AG04450 (cell line): ENCODE measurements around the gene HBQ1. TPM values are rescaled to one million over a fixed set of nuclear protein-coding genes. Genes with fewer than 3 reads are reported as not detected.

Experiments used
- CTCF ChIA-PET: fragments of 300-600, 350-600 bp; formaldehyde crosslinking; extraction: SDS; loops from one replicate; lab custom pipeline; 2022; ENCODE audit warnings: antibody characterized with exemption, inconsistent platforms; lab: Charles Lee
- POLR2A ChIA-PET: fragments of 350-600 bp; formaldehyde crosslinking; extraction: SDS; loops from one replicate; lab custom pipeline; 2021; ENCODE audit warnings: antibody characterized with exemption, inconsistent platforms; lab: Yijun Ruan, JAX
- DNase-seq: peaks from one replicate; pipeline ENCODE4 v3.0.0-alpha.2; 2011; ENCODE audit warnings: low read depth, low spot score
- H3K27ac ChIP-seq: one replicate; pipeline ENCODE4 v1.5.1; 2012; ENCODE audit warnings: low read depth, low read length, control low read depth
- H3K27me3 ChIP-seq: one replicate; pipeline ENCODE4 v1.6.0; 2012; ENCODE audit warnings: low read length; ENCODE audit not compliant: control insufficient read depth, insufficient read depth
- H3K4me3 ChIP-seq: 2 replicates; pipeline ENCODE4 v1.5.1; 2011; ENCODE audit warnings: mild to moderate bottlenecking, low read depth, low read length, control low read depth
- H3K9me3 ChIP-seq: 2 replicates; pipeline ENCODE4 v1.5.1; 2012; ENCODE audit warnings: low read length; ENCODE audit not compliant: control insufficient read depth, insufficient read depth
- CTCF ChIP-seq: IDR thresholded peaks from 2 replicates; pipeline ENCODE4 v1.5.1; 2011; ENCODE audit warnings: low read depth, low read length, control low read depth, inconsistent platforms
- polyA plus RNA-seq: library from polyadenylated mRNA; depleted of rRNA; stranded (reverse); fragments of >200 nt; gene quantifications from 2 replicates; pipeline ENCODE4 v1.2.3, GENCODE V29; 2011

HBQ1 gene
- polyA plus RNA-seq, 1 experiment = not detected

GRCh38 chr16:177394-177822 lies 2.9 kb upstream of the HBQ1 start:
- H3K27me3 ChIP-seq = peaks cover 44% of the 10 kb centered on the region
- no peak for DNase-seq
- H3K4me3 ChIP-seq = no peak overlapping the region
- no peaks in the 10 kb centered on the region for H3K9me3 ChIP-seq
- ChIA-PET CTCF (interaction anchor here (0.7 kb wide), 1 partner anchor 42 kb away, joined by 7 read pairs; no protein-coding TSS in a partner anchor), POLR2A (no interaction called here)
- H3K27ac ChIP-seq = no peak overlapping the region
- TF ChIP-seq CTCF = no peak

GRCh38 chr16:177981-178667 lies 2.1 kb upstream of the HBQ1 start:
- H3K27me3 ChIP-seq = peaks cover 44% of the 10 kb centered on the region
- TF ChIP-seq CTCF = no peak
- H3K9me3 ChIP-seq = no peaks in the 10 kb centered on the region
- no peak overlapping the region for H3K4me3 ChIP-seq
- no peak for DNase-seq
- H3K27ac ChIP-seq = no peak overlapping the region
- ChIA-PET POLR2A (no interaction called here), CTCF (interaction anchor here (0.7 to 0.9 kb wide), 2 partner anchors 42 to 71 kb away, joined by 4 to 7 read pairs; no protein-coding TSS in a partner anchor)

GRCh38 chr16:178668-179015 lies 1.6 kb upstream of the HBQ1 start:
- Histone ChIP-seq H3K27ac (no peak overlapping the region), H3K4me3 (no peak overlapping the region), H3K9me3 (no peaks in the 10 kb centered on the region), H3K27me3 (peaks cover 41% of the 10 kb centered on the region)
- TF ChIP-seq CTCF = no peak
- ChIA-PET POLR2A (no interaction called here), CTCF (interaction anchor here (0.9 kb wide), 1 partner anchor 72 kb away, joined by 4 read pairs; no protein-coding TSS in a partner anchor)
- no peak for DNase-seq

- CTCF ChIA-PET = interaction anchor here (0.9 to 4.0 kb wide), 5 partner anchors 62 to 114 kb away, joined by 3 to 89 read pairs (median 5); no protein-coding TSS in a partner anchor
- DNase-seq = no peak
- H3K27me3 ChIP-seq = peaks cover 38% of the 10 kb centered on the region
- no peak overlapping the region for H3K27ac ChIP-seq
- no peak for TF ChIP-seq CTCF
- H3K4me3 ChIP-seq = no peak overlapping the region
- H3K9me3 ChIP-seq = no peaks in the 10 kb centered on the region
- POLR2A ChIA-PET = no interaction called here
These were observed 807 bp upstream of the HBQ1 start for GRCh38 chr16:179211-180092.
